ENCODE results near the gene ARHGAP9. TPM values are rescaled to one million over a fixed set of nuclear protein-coding genes. Genes with fewer than 3 reads are reported as not detected.

ARHGAP9 gene
- total RNA-seq, 2 experiments from 2014 or later: 354 to 370 TPM

- ChIA-PET POLR2A (interaction anchor here (1.0 to 5.5 kb wide), 4 partner anchors 12 to 17 kb away, joined by 3 to 93 read pairs (median 10); partner anchors contain the start of genes GLI1 and MARS1), CTCF (interaction anchor here (1.3 to 5.6 kb wide), 7 partner anchors 11 to 108 kb away, joined by 4 to 35 read pairs (median 5); partner anchors contain the start of genes GLI1 and MARS1)
- no peaks in the 10 kb centered on the region for H3K9me3 ChIP-seq (ENCODE audit: control insufficient read depth in 1 of 2, insufficient read depth in 1 of 2, low read length in 2 of 2)
- H3K4me3 ChIP-seq (ENCODE audit: low read length): peak overlapping the region; percentile 90
- H3K27me3 ChIP-seq (ENCODE audit: control insufficient read depth in 1 of 2, insufficient read depth in 2 of 2, low read length in 2 of 2): no peaks in the 10 kb centered on the region
- Mint-ChIP-seq H3K27ac (peak overlapping the region; percentile 99), H3K4me1 (ENCODE audit: low read depth) (peaks cover 87% of the 10 kb centered on the region), H3K27me3 (no peaks in the 10 kb centered on the region), H3K36me3 (ENCODE audit: low read depth) (peaks cover 73% of the 10 kb centered on the region), H3K9me3 (no peaks in the 10 kb centered on the region), H3K4me3 (peak overlapping the region; percentile 47)
- H3K4me1 ChIP-seq (ENCODE audit: insufficient read depth, low read length): peaks cover 84% of the 10 kb centered on the region
- ATAC-seq (ENCODE audit: poor library complexity) (no peak), DNase-seq (peak in 1 of 14 experiments; percentile 38)
- H3K36me3 ChIP-seq (ENCODE audit: insufficient read depth, low read length): peaks cover 51% of the 10 kb centered on the region
- intact Hi-C loops (cut with DNase I, micrococcal nuclease): loop anchor here (2.0 to 5.0 kb wide), 5 partner anchors 13 to 277 kb away; partner anchors contain the start of genes CDK4 (in 1 of the 2), DCTN2 (in 1 of the 2) and DDIT3 (in 1 of the 2)
- H3K27ac ChIP-seq (ENCODE audit: low read depth in 1 of 2, low read length in 2 of 2): peak overlapping the region; percentile 99
- no peak for TF ChIP-seq CTCF (IDR thresholded peaks at IDR 0.05)
Observed at GRCh38 chr12:57475271-57476161, 4.2 kb downstream of the ARHGAP9 start.

- H3K36me3 ChIP-seq (ENCODE audit: insufficient read depth, low read length): peaks cover 57% of the 10 kb centered on the region
- Mint-ChIP-seq H3K9me3 (no peaks in the 10 kb centered on the region), H3K27me3 (no peaks in the 10 kb centered on the region), H3K4me1 (ENCODE audit: low read depth) (peaks cover 81% of the 10 kb centered on the region), H3K27ac (peak overlapping the region; percentile 88), H3K4me3 (peak overlapping the region; percentile 89), H3K36me3 (ENCODE audit: low read depth) (peaks cover 80% of the 10 kb centered on the region)
- POLR2A ChIA-PET: interaction anchor here (1.0 kb wide), 1 partner anchor 16 kb away, joined by 4 read pairs; no protein-coding TSS in a partner anchor
- no peaks in the 10 kb centered on the region for H3K27me3 ChIP-seq (ENCODE audit: control insufficient read depth in 1 of 2, insufficient read depth in 2 of 2, low read length in 2 of 2)
- CTCF ChIA-PET: interaction anchor here (2.4 to 4.2 kb wide), 2 partner anchors 13 to 16 kb away, joined by 5 to 35 read pairs; no protein-coding TSS in a partner anchor
- no peak for DNase-seq
- H3K4me1 ChIP-seq (ENCODE audit: insufficient read depth, low read length): peaks cover 81% of the 10 kb centered on the region
- no peaks in the 10 kb centered on the region for H3K9me3 ChIP-seq (ENCODE audit: control insufficient read depth in 1 of 2, insufficient read depth in 1 of 2, low read length in 2 of 2)
- no peak for TF ChIP-seq CTCF (IDR thresholded peaks at IDR 0.05)
- no peak for ATAC-seq (ENCODE audit: poor library complexity)
- H3K4me3 ChIP-seq (ENCODE audit: low read length): no peak overlapping the region
- intact Hi-C loops (cut with DNase I, micrococcal nuclease): loop anchor here in 1 of 2 experiments (5.0 kb wide), 2 partner anchors 72 to 277 kb away; partner anchors contain the start of genes CDK4 and DCTN2
- H3K27ac ChIP-seq (ENCODE audit: low read depth in 1 of 2, low read length in 2 of 2): peak overlapping the region in 1 of 2 donors; percentile 99
Observed at GRCh38 chr12:57474862-57475261, 4.8 kb downstream of the ARHGAP9 start.

GRCh38 chr12:57474430-57474829, 5.2 kb downstream of the ARHGAP9 start:
- H3K27me3 ChIP-seq (ENCODE audit: control insufficient read depth in 1 of 2, insufficient read depth in 2 of 2, low read length in 2 of 2): no peaks in the 10 kb centered on the region
- intact Hi-C loops (cut with DNase I, micrococcal nuclease): no loop called here
- no peak for DNase-seq
- no peaks in the 10 kb centered on the region for H3K9me3 ChIP-seq (ENCODE audit: control insufficient read depth in 1 of 2, insufficient read depth in 1 of 2, low read length in 2 of 2)
- Mint-ChIP-seq H3K4me3 (peak overlapping the region; percentile 89), H3K36me3 (ENCODE audit: low read depth) (peaks cover 84% of the 10 kb centered on the region), H3K9me3 (no peaks in the 10 kb centered on the region), H3K27ac (peak overlapping the region; percentile 88), H3K27me3 (no peaks in the 10 kb centered on the region), H3K4me1 (ENCODE audit: low read depth) (peaks cover 76% of the 10 kb centered on the region)
- POLR2A ChIA-PET: interaction anchor here (1.0 kb wide), 1 partner anchor 16 kb away, joined by 4 read pairs; no protein-coding TSS in a partner anchor
- no peak for ATAC-seq (ENCODE audit: poor library complexity)
- peaks cover 62% of the 10 kb centered on the region for H3K36me3 ChIP-seq (ENCODE audit: insufficient read depth, low read length)
- no peak for TF ChIP-seq CTCF (IDR thresholded peaks at IDR 0.05)
- peak overlapping the region in 1 of 2 donors; percentile 8 for H3K27ac ChIP-seq (ENCODE audit: low read depth in 1 of 2, low read length in 2 of 2)
- no peak overlapping the region for H3K4me3 ChIP-seq (ENCODE audit: low read length)
- peaks cover 77% of the 10 kb centered on the region for H3K4me1 ChIP-seq (ENCODE audit: insufficient read depth, low read length)
- CTCF ChIA-PET: interaction anchor here (2.4 to 4.2 kb wide), 2 partner anchors 12 to 16 kb away, joined by 5 to 35 read pairs; no protein-coding TSS in a partner anchor
